A673 (cell line): Measurements from ENCODE around the gene EIF3D.

ENCODE experiments used
- CTCF ChIP-seq: fragments of 300-800, 200-600 bp; sonication (generic); conservative IDR thresholded peaks from 2 replicates; pipeline ENCODE4 v1.5.1; 2017; ENCODE audit warnings: low read depth, mild to moderate bottlenecking, antibody characterized with exemption, low read length, moderate library complexity, mixed read lengths
- EZH2 ChIP-seq: fragments of 200-600 bp; sonication (generic); IDR thresholded peaks from 2 replicates; pipeline ENCODE4 v1.6.1; 2017; ENCODE audit warnings: borderline replicate concordance, low read depth, mild to moderate bottlenecking, mixed read lengths, antibody characterized with exemption, low read length; ENCODE audit not compliant: poor library complexity, severe bottlenecking

- TF ChIP-seq CTCF (no peak), EZH2 (no peak)
Observed at GRCh38 chr22:36552289-36552688, 23.3 kb upstream of the EIF3D start.
